SK-N-SH (cell line): ENCODE data around the gene SELENOH. TPM values are rescaled to one million over a fixed set of nuclear protein-coding genes. Genes with fewer than 3 reads are reported as not detected.

Experiments used
- CTCF ChIA-PET: fragments of 300-600, 350-600 bp; formaldehyde crosslinking; extraction: SDS; loops from one replicate; lab custom pipeline; 2021; lab: Yijun Ruan, JAX
- POLR2A ChIA-PET: fragments of 350-600 bp; sonication (Branson Sonifier 250); formaldehyde crosslinking; extraction: SDS; loops from one replicate; lab custom pipeline; 2020; ENCODE audit warnings: antibody characterized with exemption, inconsistent platforms; lab: Yijun Ruan, JAX
- DNase-seq: peaks from one replicate; pipeline ENCODE4 v3.0.0; 2012
- H2AFZ ChIP-seq: fragments of 200-600 bp; sonication (generic); 2 replicates; pipeline ENCODE4 v1.8.1; 2016; ENCODE audit warnings: antibody characterized with exemption, mild to moderate bottlenecking, low read depth
- H3F3A ChIP-seq: fragments of 200-600 bp; sonication (generic); replicated peaks from 2 replicates; pipeline ENCODE3; 2016; ENCODE audit warnings: antibody characterized with exemption, mild to moderate bottlenecking; ENCODE audit not compliant: insufficient read depth
- H3K27ac ChIP-seq, 2 experiments: fragments of 200-500 bp in 1 of 2; fragments of 200-600 bp in 1 of 2; sonication (Bioruptor generic) in 1 of 2; sonication (generic), shearing (Covaris generic) in 1 of 2; 2 replicates each; pipeline versions ENCODE4 v1.5.1 to v1.6.1; 2014 to 2016; ENCODE audit warnings: low read depth in 2 of 2, inconsistent platforms in 1 of 2, low read length in 1 of 2, mild to moderate bottlenecking in 1 of 2, mixed read lengths in 1 of 2
- H3K27me3 ChIP-seq: fragments of 200-600 bp; sonication (generic), shearing (Covaris generic); 2 replicates; pipeline ENCODE4 v1.6.1; 2016; ENCODE audit warnings: mixed run types; ENCODE audit not compliant: insufficient read depth
- H3K36me3 ChIP-seq, 2 experiments: fragments of 200-500 bp in 1 of 2; fragments of 200-600 bp in 1 of 2; sonication (Bioruptor generic) in 1 of 2; sonication (generic) in 1 of 2; replicated peaks in 1 of 2; 2 replicates each; pipeline versions ENCODE3 to v1.5.1; 2014 to 2016; ENCODE audit warnings: low read length in 1 of 2, mild to moderate bottlenecking in 1 of 2; ENCODE audit not compliant: insufficient read depth in 2 of 2, control insufficient read depth in 1 of 2
- H3K4me1 ChIP-seq, 2 experiments: fragments of 200-500 bp in 1 of 2; fragments of 200-600 bp in 1 of 2; sonication (Bioruptor generic) in 1 of 2; sonication (generic), shearing (Covaris generic) in 1 of 2; 2 replicates each; pipeline versions ENCODE4 v1.5.1 to v1.6.1; 2014 to 2016; ENCODE audit warnings: low read depth in 1 of 2, low read length in 1 of 2, mixed run types in 1 of 2; ENCODE audit not compliant: insufficient read depth in 2 of 2, control insufficient read depth in 1 of 2
- H3K4me2 ChIP-seq: fragments of 200-600 bp; sonication (generic), shearing (Covaris generic); 2 replicates; pipeline ENCODE4 v1.6.1; 2017; ENCODE audit warnings: mixed run types
- H3K4me3 ChIP-seq, 2 experiments: fragments of 200-500 bp in 1 of 2; fragments of 200-600 bp in 1 of 2; sonication (Bioruptor generic) in 1 of 2; sonication (generic), shearing (Covaris generic) in 1 of 2; 2 replicates each; pipeline versions ENCODE4 v1.5.1 to v1.8.1; 2014 to 2016; ENCODE audit warnings: low read depth in 2 of 2, inconsistent platforms in 1 of 2, low read length in 1 of 2, mild to moderate bottlenecking in 1 of 2, mixed read lengths in 1 of 2, moderate library complexity in 1 of 2
- H3K79me2 ChIP-seq: fragments of 200-600 bp; sonication (generic); 2 replicates; pipeline ENCODE4 v1.8.1; 2017; ENCODE audit warnings: mild to moderate bottlenecking; ENCODE audit not compliant: insufficient read depth
- H3K9ac ChIP-seq: fragments of 200-600 bp; sonication (generic); 2 replicates; pipeline ENCODE4 v1.6.1; 2017; ENCODE audit warnings: mixed run types
- H3K9me2 ChIP-seq: fragments of 200-600 bp; sonication (generic); 2 replicates; pipeline ENCODE4 v1.6.1; 2017; ENCODE audit warnings: mixed run types
- H3K9me3 ChIP-seq: fragments of 200-600 bp; sonication (generic); 2 replicates; pipeline ENCODE4 v1.6.1; 2017; ENCODE audit warnings: mixed run types, mild to moderate bottlenecking, moderate library complexity
- H4K20me1 ChIP-seq: fragments of 200-600 bp; sonication (generic); 2 replicates; pipeline ENCODE4 v1.6.1; 2017; ENCODE audit warnings: mild to moderate bottlenecking, mixed run types; ENCODE audit not compliant: insufficient read depth
- EP300 ChIP-seq, 2 experiments: IDR thresholded peaks; 2 replicates each; pipeline versions ENCODE4 v1.4.0 to v1.6.1; 2012; ENCODE audit warnings: borderline replicate concordance in 1 of 2, low read depth in 1 of 2, low read length in 1 of 2
- EZH2phosphoT487 ChIP-seq: fragments of 200-600 bp; sonication (generic); IDR thresholded peaks from 2 replicates; pipeline ENCODE4 v1.6.1; 2017; ENCODE audit warnings: low read depth, mixed run types, mild to moderate bottlenecking, antibody characterized with exemption, moderate library complexity, borderline replicate concordance
- FOSL2 ChIP-seq: IDR thresholded peaks from 2 replicates; pipeline ENCODE4 v1.4.0; 2012; ENCODE audit warnings: low read depth, mild to moderate bottlenecking, moderate library complexity, borderline replicate concordance
- FOXJ3 ChIP-seq: sonication (generic); formaldehyde crosslinking; IDR thresholded peaks from 2 replicates; pipeline ENCODE4 v1.5.1; 2020; ENCODE audit warnings: mild to moderate bottlenecking, missing genetic modification reagents
- FOXM1 ChIP-seq: IDR thresholded peaks from 2 replicates; pipeline ENCODE4 v1.4.0; 2012; ENCODE audit warnings: low read depth, mild to moderate bottlenecking
- GABPA ChIP-seq: IDR thresholded peaks from 2 replicates; pipeline ENCODE4 v1.4.0; 2012; ENCODE audit warnings: low read depth, mild to moderate bottlenecking
- GATA2 ChIP-seq: sonication (generic); formaldehyde crosslinking; IDR thresholded peaks from 2 replicates; pipeline ENCODE4 v1.5.0; 2020; ENCODE audit warnings: mild to moderate bottlenecking, missing genetic modification reagents
- IRF3 ChIP-seq: fragments of 150-350 bp; IDR thresholded peaks from 2 replicates; pipeline ENCODE4 v1.6.1; 2016; ENCODE audit warnings: mild to moderate bottlenecking, low read depth, low read length
- JUND ChIP-seq: IDR thresholded peaks from 2 replicates; pipeline ENCODE4 v1.4.0; 2012
- MAX ChIP-seq: IDR thresholded peaks from 2 replicates; pipeline ENCODE4 v1.4.0; 2012; ENCODE audit warnings: low read depth
- MEF2A ChIP-seq: IDR thresholded peaks from 2 replicates; pipeline ENCODE4 v1.4.0; 2012; ENCODE audit warnings: low read depth, borderline replicate concordance
- MXI1 ChIP-seq: IDR thresholded peaks from 2 replicates; pipeline ENCODE4 v1.6.1; 2012; ENCODE audit warnings: mild to moderate bottlenecking, low read depth, low read length, improper control_type of control experiment
- PBX3 ChIP-seq: IDR thresholded peaks from 2 replicates; pipeline ENCODE4; 2012
- RAD21 ChIP-seq: IDR thresholded peaks from 2 replicates; pipeline ENCODE4 v1.6.1; 2012; ENCODE audit warnings: mild to moderate bottlenecking, low read length
- REST ChIP-seq: IDR thresholded peaks from 2 replicates; pipeline ENCODE4 v1.6.1; 2012; ENCODE audit warnings: mild to moderate bottlenecking, low read depth, low read length, moderate library complexity
- RFX5 ChIP-seq: IDR thresholded peaks from 2 replicates; pipeline ENCODE4 v1.6.1; 2012; ENCODE audit warnings: mild to moderate bottlenecking, improper control_type of control experiment, low read length
- SIN3A ChIP-seq: IDR thresholded peaks from 2 replicates; pipeline ENCODE4 v1.6.1; 2012; ENCODE audit warnings: low read depth, mild to moderate bottlenecking, low read length, moderate library complexity, borderline replicate concordance
- TAF1 ChIP-seq: IDR thresholded peaks from 2 replicates; pipeline ENCODE4 v1.6.1; 2012; ENCODE audit warnings: low read depth, mild to moderate bottlenecking, low read length, moderate library complexity, borderline replicate concordance
- TCF12 ChIP-seq: IDR thresholded peaks from 2 replicates; pipeline ENCODE4 v1.4.0; 2012
- WGBS: methylation state at CpG from one replicate; pipeline ENCODE4 v1.1.6; 2017; ENCODE audit warnings: low lambda C conversion rate; 5-methylcytosine and 5-hydroxymethylcytosine counted together
- polyA plus RNA-seq, 3 experiments: library from polyadenylated mRNA; depleted of rRNA; stranded (reverse); fragments of >200 nt; gene quantifications; 2 replicates each; pipeline ENCODE4 v1.2.3, GENCODE V29; 2012
- TF ChIP-seq, protein P1 (sequence below): fragments of 150-350 bp; IDR thresholded peaks from 2 replicates; pipeline ENCODE4 v1.6.1; 2017; ENCODE audit warnings: antibody characterized with exemption, low read length, low read depth, borderline replicate concordance

Gene SELENOH
- polyA plus RNA-seq, 1 of the 3 experiments (the other 2 are of a cell fraction): 333 TPM

DNA sequence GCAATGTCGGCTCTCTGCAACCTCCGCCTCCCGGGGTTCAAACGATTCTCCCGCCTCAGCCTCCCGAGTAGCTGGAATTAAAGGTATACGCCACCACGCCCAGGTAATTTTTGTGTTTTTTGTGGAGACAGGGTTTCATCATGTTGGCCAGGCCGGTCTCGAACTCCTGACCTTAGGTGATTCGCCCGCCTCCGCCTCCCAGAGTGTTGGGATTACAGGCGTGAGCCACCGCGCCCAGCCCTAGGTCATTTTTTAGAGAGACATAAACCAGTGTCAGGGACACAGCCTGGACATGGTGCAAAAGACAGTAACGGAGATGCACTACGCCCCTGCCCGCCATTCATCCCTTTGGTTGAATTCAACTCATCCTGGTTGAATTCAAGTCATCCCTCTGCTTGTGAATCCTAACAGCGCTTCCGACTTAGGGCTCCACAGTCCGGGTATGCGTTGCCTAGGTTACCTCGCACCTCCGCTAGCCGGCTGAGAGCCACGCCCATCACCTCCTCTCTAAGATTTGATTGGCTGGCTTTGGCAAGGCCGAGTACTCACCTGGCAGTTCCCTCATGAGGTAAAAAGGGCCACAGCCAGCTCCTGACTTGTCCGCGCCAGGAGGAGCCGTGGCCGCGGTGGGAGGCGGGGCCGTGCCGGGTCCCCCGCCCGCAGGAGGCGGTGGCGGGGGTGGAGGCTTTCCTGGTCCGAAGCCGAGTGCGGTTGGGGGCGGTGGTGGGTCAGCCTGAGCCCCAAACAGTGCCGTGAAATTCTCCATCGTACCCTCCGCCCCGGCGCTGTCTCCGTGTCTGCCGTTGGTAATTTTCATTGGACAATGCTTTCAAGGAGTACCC is 29.7 kb upstream of the SELENOH start, which contains the start of gene MED19 (continued):
- no peak for TF ChIP-seq REST

DNA sequence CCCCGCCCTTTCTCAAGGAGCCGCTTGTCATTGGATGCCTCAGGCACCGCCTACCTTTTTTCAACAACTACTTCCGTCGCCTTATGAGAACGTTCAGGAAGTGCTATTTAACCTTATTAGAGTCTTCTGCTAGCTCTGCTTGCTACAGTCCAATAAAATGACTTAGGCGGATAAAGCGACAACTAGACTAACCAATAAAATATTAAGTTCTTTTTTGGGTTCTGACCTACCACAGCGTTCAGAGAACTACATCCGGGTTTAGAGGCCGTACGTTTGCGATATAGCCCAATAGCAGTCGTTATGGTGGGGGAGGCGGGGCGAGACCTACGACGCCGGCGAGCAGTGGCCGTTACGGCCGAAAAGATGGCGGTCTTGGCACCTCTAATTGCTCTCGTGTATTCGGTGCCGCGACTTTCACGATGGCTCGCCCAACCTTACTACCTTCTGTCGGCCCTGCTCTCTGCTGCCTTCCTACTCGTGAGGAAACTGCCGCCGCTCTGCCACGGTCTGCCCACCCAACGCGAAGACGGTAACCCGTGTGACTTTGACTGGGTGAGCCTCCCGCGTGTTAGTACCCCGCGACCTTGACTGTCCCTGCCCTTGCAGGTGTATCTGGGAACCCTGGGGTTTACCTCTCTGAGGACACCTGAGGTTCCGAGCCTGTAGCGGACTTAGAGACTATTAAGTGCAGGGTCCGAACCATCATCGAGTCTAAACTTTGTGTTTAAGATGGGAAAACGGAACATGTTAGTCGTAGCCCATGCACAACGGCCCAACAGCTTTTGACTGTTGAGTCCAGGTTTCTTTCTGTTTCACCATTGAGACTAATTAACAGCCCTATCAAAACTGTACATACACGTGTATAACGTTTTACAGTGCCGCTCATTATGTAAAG is 28.8 kb upstream of the SELENOH start, which contains the start of gene TMX2:
Gene TMX2, plus strand, starts transcription at position 338 of the 895 bp plus-strand sequence. Its CDS starts 26 bp downstream, at position 364.
- Histone ChIP-seq H2AFZ (peak within 1 kb of the TSS; percentile 87), H3K9me3 (no peaks in the 10 kb centered on the region), H3K9ac (peak within 1 kb of the TSS; percentile 89), H3K4me2 (peak within 1 kb of the TSS; percentile 84), H3F3A (no peaks in the 10 kb centered on the region), H3K79me2 (peaks cover 83% of the 10 kb centered on the region), H4K20me1 (no peaks in the 10 kb centered on the region; the same call in 1 of the 2 replicates), H3K27me3 (no peaks in the 10 kb centered on the region), H3K27ac (peak within 1 kb of the TSS; percentile 90 to 94), H3K36me3 (peaks cover 0 to 15% of the 10 kb centered on the region in 2 experiments), H3K9me2 (no peaks in the 10 kb centered on the region), H3K4me3 (peak within 1 kb of the TSS; percentile 94 to 98), H3K4me1 (peaks cover 14 to 20% of the 10 kb centered on the region in 2 experiments; a peak in 3 of 4 replicates)
- WGBS: 1% methylated on average over 40 of the region's 53 CpGs
- ChIA-PET CTCF (interaction anchor here (0.9 to 1.4 kb wide), 4 partner anchors 68 to 185 kb away, joined by 3 to 5 read pairs (median 4); no protein-coding TSS in a partner anchor), POLR2A (interaction anchor here (0.5 to 2.0 kb wide), 6 partner anchors 9 to 387 kb away, joined by 3 to 9 read pairs (median 4); partner anchors contain the start of gene SELENOH)
- peak; percentile 92 for DNase-seq
- TF ChIP-seq PBX3 (peak; percentile 94), SIN3A (no peak), TCF12 (no peak), FOXJ3 (CRISPR knock-in tag) (no peak), FOXM1 (no peak), GATA2 (CRISPR knock-in tag) (no peak), RAD21 (no peak), TAF1 (peak; percentile 70; the same call in 1 of the 2 replicates), MAX (peak; percentile 40; the same call in 1 of the 2 replicates), RFX5 (no peak; the same call in 1 of the 2 replicates), MXI1 (peak; percentile 45; the same call in 1 of the 2 replicates), FOSL2 (no peak), EZH2phosphoT487 (no peak), IRF3 (peak; percentile 67), GABPA (peak; percentile 94), EP300 (IDR thresholded peaks at IDR 0.05; ENCODE audit: borderline replicate concordance in 1 of 2, low read depth in 1 of 2, low read length in 1 of 2) (no peak), JUND (no peak), MEF2A (no peak)
- TF ChIP-seq, protein P1, sequence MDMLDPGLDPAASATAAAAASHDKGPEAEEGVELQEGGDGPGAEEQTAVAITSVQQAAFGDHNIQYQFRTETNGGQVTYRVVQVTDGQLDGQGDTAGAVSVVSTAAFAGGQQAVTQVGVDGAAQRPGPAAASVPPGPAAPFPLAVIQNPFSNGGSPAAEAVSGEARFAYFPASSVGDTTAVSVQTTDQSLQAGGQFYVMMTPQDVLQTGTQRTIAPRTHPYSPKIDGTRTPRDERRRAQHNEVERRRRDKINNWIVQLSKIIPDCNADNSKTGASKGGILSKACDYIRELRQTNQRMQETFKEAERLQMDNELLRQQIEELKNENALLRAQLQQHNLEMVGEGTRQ: no peak
